SK-N-SH treated with all-trans-retinoic acid at 6 μM for 48 hours (cell line): ENCODE data around the gene ITFG2.

Experiments
- CREB5 ChIP-seq: fragments of 250-450 bp; sonication (Bioruptor Pico); IDR thresholded peaks from 2 replicates; pipeline ENCODE4 v1.5.1; 2020; ENCODE audit warnings: low read depth, mild to moderate bottlenecking, moderate library complexity
- ESRRG ChIP-seq: fragments of 250-450 bp; sonication (Bioruptor Pico); IDR thresholded peaks from 2 replicates; pipeline ENCODE4 v1.6.1; 2021; ENCODE audit warnings: mild to moderate bottlenecking
- GLIS3 ChIP-seq: fragments of 250-450 bp; sonication (Bioruptor Pico); IDR thresholded peaks from 2 replicates; pipeline ENCODE4 v1.5.0; 2020; ENCODE audit warnings: mild to moderate bottlenecking, moderate library complexity
- ISL1 ChIP-seq: fragments of 250-450 bp; sonication (Bioruptor Pico); IDR thresholded peaks from 2 replicates; pipeline ENCODE4 v2.1.2; 2022; ENCODE audit warnings: mild to moderate bottlenecking, moderate library complexity
- PPARA ChIP-seq: fragments of 250-450 bp; sonication (Bioruptor Pico); IDR thresholded peaks from 2 replicates; pipeline ENCODE4 v1.5.0; 2020; ENCODE audit warnings: mild to moderate bottlenecking, borderline replicate concordance
- RARB ChIP-seq: fragments of 250-450 bp; sonication (Bioruptor Pico); IDR thresholded peaks from 2 replicates; pipeline ENCODE4 v1.8.0; 2021; ENCODE audit warnings: mild to moderate bottlenecking, moderate library complexity
- TOX ChIP-seq: fragments of 250-450 bp; sonication (Bioruptor Pico); IDR thresholded peaks from 2 replicates; pipeline ENCODE4 v1.8.0; 2021; ENCODE audit warnings: mild to moderate bottlenecking, moderate library complexity, borderline replicate concordance
- TF ChIP-seq, protein P1 (sequence below): fragments of 250-450 bp; sonication (Bioruptor Pico); IDR thresholded peaks from 2 replicates; pipeline ENCODE4 v1.8.0; 2020; ENCODE audit warnings: mild to moderate bottlenecking, moderate library complexity, borderline replicate concordance

GRCh38 chr12:2765052-2765451 is 47.4 kb upstream of the ITFG2 start:
- TF ChIP-seq, protein P1, sequence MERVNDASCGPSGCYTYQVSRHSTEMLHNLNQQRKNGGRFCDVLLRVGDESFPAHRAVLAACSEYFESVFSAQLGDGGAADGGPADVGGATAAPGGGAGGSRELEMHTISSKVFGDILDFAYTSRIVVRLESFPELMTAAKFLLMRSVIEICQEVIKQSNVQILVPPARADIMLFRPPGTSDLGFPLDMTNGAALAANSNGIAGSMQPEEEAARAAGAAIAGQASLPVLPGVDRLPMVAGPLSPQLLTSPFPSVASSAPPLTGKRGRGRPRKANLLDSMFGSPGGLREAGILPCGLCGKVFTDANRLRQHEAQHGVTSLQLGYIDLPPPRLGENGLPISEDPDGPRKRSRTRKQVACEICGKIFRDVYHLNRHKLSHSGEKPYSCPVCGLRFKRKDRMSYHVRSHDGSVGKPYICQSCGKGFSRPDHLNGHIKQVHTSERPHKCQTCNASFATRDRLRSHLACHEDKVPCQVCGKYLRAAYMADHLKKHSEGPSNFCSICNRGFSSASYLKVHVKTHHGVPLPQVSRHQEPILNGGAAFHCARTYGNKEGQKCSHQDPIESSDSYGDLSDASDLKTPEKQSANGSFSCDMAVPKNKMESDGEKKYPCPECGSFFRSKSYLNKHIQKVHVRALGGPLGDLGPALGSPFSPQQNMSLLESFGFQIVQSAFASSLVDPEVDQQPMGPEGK (CRISPR knock-in tag): no peak
- no peak for TF ChIP-seq PPARA (CRISPR knock-in tag)
- no peak for TF ChIP-seq RARB (CRISPR knock-in tag)
- no peak for TF ChIP-seq ISL1 (CRISPR knock-in tag)
- no peak for TF ChIP-seq TOX
- TF ChIP-seq ESRRG: no peak
- no peak for TF ChIP-seq CREB5 (CRISPR knock-in tag)
- no peak for TF ChIP-seq GLIS3 (CRISPR knock-in tag)
